ENCODE data around the gene SIRT2. TPM values are rescaled to one million over a fixed set of nuclear protein-coding genes. Genes with fewer than 3 reads are reported as not detected.
A peak's percentile ranks its signal among the peaks of the same experiment; 100 is the strongest.

Gene SIRT2
- total and polyA plus RNA-seq, 2 of the 13 experiments (the other 11 are each of a cell fraction or from before 2014, with no cell fraction given), result 22.3 to 26.1 TPM

DNA sequence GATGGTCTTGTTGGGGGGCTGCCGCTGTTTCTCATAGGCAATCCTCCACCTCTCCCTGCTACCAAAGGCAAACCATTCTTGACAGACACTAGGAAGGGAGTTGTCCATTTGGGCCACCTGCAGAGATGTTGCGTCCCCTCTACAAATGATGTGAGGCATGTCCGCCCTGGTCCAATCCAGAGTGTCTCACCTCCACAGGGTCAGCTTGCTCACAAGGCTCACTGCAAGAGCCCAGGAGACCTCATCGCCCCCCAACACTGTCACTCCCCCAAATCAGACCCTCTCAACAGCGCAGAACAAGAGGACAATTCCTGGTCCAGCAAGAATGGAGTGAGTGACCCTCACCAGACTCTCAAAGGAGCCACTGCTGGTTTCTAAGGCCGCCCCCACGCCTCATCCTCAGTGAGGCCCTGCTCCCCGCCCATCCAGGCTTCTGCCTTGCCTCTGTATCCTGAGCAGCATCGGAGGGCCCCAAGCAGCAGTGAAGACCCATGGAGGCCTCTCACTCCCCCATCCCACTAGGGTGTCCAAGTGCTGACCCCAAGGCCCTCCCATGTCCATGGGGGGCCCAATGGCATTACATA is 56.2 kb downstream of the SIRT2 start:
- in situ Hi-C loops (cut with HindIII; ENCODE audit: extremely low pct_ligation_motif_present, low pct_unique_long_range_greater_than_20kb), result no loop called here

DNA sequence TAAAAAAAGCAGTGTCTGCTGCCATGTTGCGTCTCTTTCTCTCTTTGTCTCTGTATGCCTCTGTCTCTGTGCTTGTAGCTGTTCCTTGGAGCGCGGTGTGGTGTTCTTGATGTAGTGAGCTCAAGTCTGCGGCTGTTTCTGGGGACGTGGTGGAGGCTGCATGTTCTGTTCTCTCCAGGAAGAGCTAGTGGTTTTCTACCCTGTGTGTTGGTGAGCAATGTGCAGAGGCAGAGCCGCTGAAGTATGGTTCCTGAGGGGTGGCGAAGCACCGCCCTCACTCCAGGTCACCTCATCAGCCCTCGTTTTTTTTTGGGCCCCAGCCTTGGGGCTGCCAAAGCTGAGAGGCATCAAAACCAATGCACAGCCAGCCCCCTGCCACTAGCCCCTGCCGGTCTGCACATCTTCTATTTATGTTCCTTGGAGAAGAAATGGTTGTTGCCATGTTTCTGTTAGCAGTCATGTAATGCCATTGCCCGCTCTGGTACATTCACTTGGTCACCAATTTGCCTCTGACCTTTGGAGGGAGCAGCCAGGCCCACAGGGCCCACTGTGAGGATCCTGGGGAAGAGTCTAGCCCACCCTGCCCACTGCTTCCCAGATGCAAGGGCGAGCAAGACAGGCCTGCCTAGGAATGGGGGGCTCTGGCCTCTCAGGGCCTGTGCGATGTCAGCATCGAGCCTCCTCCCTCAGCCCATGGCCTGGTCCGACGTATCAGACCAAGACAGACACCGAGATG is 56.8 kb downstream of the SIRT2 start:
- Histone ChIP-seq H3K4me1 (ENCODE audit: insufficient read depth, low read length) (peaks cover 98% of the 10 kb centered on the region), H3K9me3 (ENCODE audit: low read length) (no peaks in the 10 kb centered on the region), H3K36me3 (replicated peaks in 1 of 2; ENCODE audit: control insufficient read depth in 1 of 2, insufficient read depth in 2 of 2, low read length in 2 of 2) (peaks cover 56 to 99% of the 10 kb centered on the region in 2 experiments), H4K20me1 (ENCODE audit: insufficient read depth, low read length) (peaks cover 56% of the 10 kb centered on the region), H3K79me2 (ENCODE audit: insufficient read depth, low read length) (peaks cover 52% of the 10 kb centered on the region), H3K27me3 (ENCODE audit: control insufficient read depth in 1 of 2, insufficient read depth in 2 of 2, low read length in 2 of 2) (no peaks in the 10 kb centered on the region), H3K9ac (ENCODE audit: insufficient read depth, low read depth, low read length) (no peak overlapping the region), H3K4me3 (replicated peaks in 1 of 3; ENCODE audit: insufficient read depth in 1 of 3, low read depth in 2 of 3, low read length in 3 of 3) (no peak overlapping the region), H3K4me2 (ENCODE audit: low read depth, low read length) (no peak overlapping the region), H2AFZ (ENCODE audit: low read length) (no peak overlapping the region), H3K27ac (ENCODE audit: extremely low read length, insufficient read depth, low read length) (no peak overlapping the region)
- BruUV-seq (replicated peaks), result no TSS peak
- FAIRE-seq (no peak), DNase-seq (ENCODE audit: low spot score) (no peak), ATAC-seq (peak; percentile 1; the same call in 1 of the 3 replicates)
- POLR2A ChIA-PET, result interaction anchor here (1.4 to 1.7 kb wide), 2 partner anchors 9 to 11 kb away, joined by 4 to 16 read pairs; partner anchors contain the start of gene ECH1
- in situ Hi-C loops (cut with HindIII; ENCODE audit: extremely low pct_ligation_motif_present, low pct_unique_long_range_greater_than_20kb), result no loop called here
- intact Hi-C loops (cut with micrococcal nuclease; ENCODE audit: unreplicated experiment), result no loop called here
- TF ChIP-seq, protein P1, sequence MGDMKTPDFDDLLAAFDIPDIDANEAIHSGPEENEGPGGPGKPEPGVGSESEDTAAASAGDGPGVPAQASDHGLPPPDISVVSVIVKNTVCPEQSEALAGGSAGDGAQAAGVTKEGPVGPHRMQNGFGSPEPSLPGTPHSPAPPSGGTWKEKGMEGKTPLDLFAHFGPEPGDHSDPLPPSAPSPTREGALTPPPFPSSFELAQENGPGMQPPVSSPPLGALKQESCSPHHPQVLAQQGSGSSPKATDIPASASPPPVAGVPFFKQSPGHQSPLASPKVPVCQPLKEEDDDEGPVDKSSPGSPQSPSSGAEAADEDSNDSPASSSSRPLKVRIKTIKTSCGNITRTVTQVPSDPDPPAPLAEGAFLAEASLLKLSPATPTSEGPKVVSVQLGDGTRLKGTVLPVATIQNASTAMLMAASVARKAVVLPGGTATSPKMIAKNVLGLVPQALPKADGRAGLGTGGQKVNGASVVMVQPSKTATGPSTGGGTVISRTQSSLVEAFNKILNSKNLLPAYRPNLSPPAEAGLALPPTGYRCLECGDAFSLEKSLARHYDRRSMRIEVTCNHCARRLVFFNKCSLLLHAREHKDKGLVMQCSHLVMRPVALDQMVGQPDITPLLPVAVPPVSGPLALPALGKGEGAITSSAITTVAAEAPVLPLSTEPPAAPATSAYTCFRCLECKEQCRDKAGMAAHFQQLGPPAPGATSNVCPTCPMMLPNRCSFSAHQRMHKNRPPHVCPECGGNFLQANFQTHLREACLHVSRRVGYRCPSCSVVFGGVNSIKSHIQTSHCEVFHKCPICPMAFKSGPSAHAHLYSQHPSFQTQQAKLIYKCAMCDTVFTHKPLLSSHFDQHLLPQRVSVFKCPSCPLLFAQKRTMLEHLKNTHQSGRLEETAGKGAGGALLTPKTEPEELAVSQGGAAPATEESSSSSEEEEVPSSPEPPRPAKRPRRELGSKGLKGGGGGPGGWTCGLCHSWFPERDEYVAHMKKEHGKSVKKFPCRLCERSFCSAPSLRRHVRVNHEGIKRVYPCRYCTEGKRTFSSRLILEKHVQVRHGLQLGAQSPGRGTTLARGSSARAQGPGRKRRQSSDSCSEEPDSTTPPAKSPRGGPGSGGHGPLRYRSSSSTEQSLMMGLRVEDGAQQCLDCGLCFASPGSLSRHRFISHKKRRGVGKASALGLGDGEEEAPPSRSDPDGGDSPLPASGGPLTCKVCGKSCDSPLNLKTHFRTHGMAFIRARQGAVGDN (CRISPR knock-in tag; IDR thresholded peaks at IDR 0.05), result 0 out of 2 replicates have a peak, but pooled peaks have one; percentile 19
- TF ChIP-seq DMAP1 (CRISPR knock-in tag; IDR thresholded peaks at IDR 0.05) (no peak), ZNF83 (CRISPR knock-in tag; IDR thresholded peaks at IDR 0.05; ENCODE audit: borderline replicate concordance) (no peak), JDP2 (CRISPR knock-in tag; IDR thresholded peaks at IDR 0.05; ENCODE audit: borderline replicate concordance) (no peak), RBFOX2 (IDR thresholded peaks at IDR 0.05; ENCODE audit: low read depth, low read length) (peak; percentile 39; the same call in 1 of the 2 replicates), RBM22 (optimal IDR thresholded peaks at IDR 0.05; ENCODE audit: low read length) (peak; percentile 88), POLR2A (IDR thresholded peaks at IDR 0.05; ENCODE audit: insufficient read depth in 1 of 2, low read depth in 2 of 2, low read length in 2 of 2) (peak; percentile 12 to 38; a peak in 2 of 4 replicates), AGO2 (optimal IDR thresholded peaks at IDR 0.05; ENCODE audit: low read depth, low read length) (peak; percentile 86), SMAD1 (CRISPR knock-in tag; IDR thresholded peaks at IDR 0.05; ENCODE audit: borderline replicate concordance, low read depth) (no peak), NONO (IDR thresholded peaks at IDR 0.05) (no peak), NONO (CRISPR knock-in tag; conservative IDR thresholded peaks at IDR 0.05) (no peak), ZBTB38 (CRISPR knock-in tag; IDR thresholded peaks at IDR 0.05) (0 out of 2 replicates have a peak, but pooled peaks have one; percentile 12)
- WGBS (ENCODE audit: low lambda C conversion rate), result 90% methylated on average over 8 of the region's 17 CpGs
- CTCF ChIA-PET (ENCODE audit: low intra/inter-chr PET ratio, low total read pairs), result no interaction called here

More for the DNA sequence above, 56.2 kb downstream of the SIRT2 start:
- CTCF ChIA-PET (ENCODE audit: low intra/inter-chr PET ratio, low total read pairs), result no interaction called here
- Histone ChIP-seq H3K27me3 (ENCODE audit: control insufficient read depth in 1 of 2, insufficient read depth in 2 of 2, low read length in 2 of 2) (no peaks in the 10 kb centered on the region), H3K4me1 (ENCODE audit: insufficient read depth, low read length) (peaks cover 98% of the 10 kb centered on the region), H3K79me2 (ENCODE audit: insufficient read depth, low read length) (peaks cover 59% of the 10 kb centered on the region), H3K9ac (ENCODE audit: insufficient read depth, low read depth, low read length) (no peak overlapping the region), H3K9me3 (ENCODE audit: low read length) (no peaks in the 10 kb centered on the region), H3K36me3 (replicated peaks in 1 of 2; ENCODE audit: control insufficient read depth in 1 of 2, insufficient read depth in 2 of 2, low read length in 2 of 2) (peaks cover 53 to 95% of the 10 kb centered on the region in 2 experiments), H3K27ac (ENCODE audit: extremely low read length, insufficient read depth, low read length) (no peak overlapping the region), H4K20me1 (ENCODE audit: insufficient read depth, low read length) (peaks cover 58% of the 10 kb centered on the region), H3K4me2 (ENCODE audit: low read depth, low read length) (no peak overlapping the region), H2AFZ (ENCODE audit: low read length) (no peak overlapping the region), H3K4me3 (replicated peaks in 1 of 3; ENCODE audit: insufficient read depth in 1 of 3, low read depth in 2 of 3, low read length in 3 of 3) (no peak overlapping the region)
- no TSS peak for BruUV-seq (replicated peaks)
- no peak for DNase-seq (ENCODE audit: low spot score)
- TF ChIP-seq AGO2 (optimal IDR thresholded peaks at IDR 0.05; ENCODE audit: low read depth, low read length) (peak; percentile 23), ZNF792 (CRISPR knock-in tag; IDR thresholded peaks at IDR 0.05) (no peak), POLR2A (IDR thresholded peaks at IDR 0.05; ENCODE audit: insufficient read depth in 1 of 2, low read depth in 2 of 2, low read length in 2 of 2) (peak in 1 of 2 experiments; percentile 13; a peak in 2 of 4 replicates), ARNTL (CRISPR knock-in tag; IDR thresholded peaks at IDR 0.05) (no peak)
- intact Hi-C loops (cut with micrococcal nuclease; ENCODE audit: unreplicated experiment), result no loop called here
- WGBS (ENCODE audit: low lambda C conversion rate), result 97% methylated on average over 5 of the region's 9 CpGs
- FAIRE-seq, result no peak
- POLR2A ChIA-PET, result interaction anchor here (1.7 to 1.9 kb wide), 2 partner anchors 11 to 12 kb away, joined by 8 to 16 read pairs; partner anchors contain the start of gene ECH1
- ATAC-seq, result peak; percentile 3; the same call in 2 of the 3 replicates

Data from HepG2 (cell line).